ENCODE results near the gene GNRHR.

GNRHR gene

GRCh38 chr4:67702166-67702565 lies 52.0 kb downstream of the GNRHR start:
- H3K4me3 ChIP-seq (ENCODE audit: control insufficient read depth, low read depth, low read length), result peak overlapping the region; percentile 74
- no peak for DNase-seq (ENCODE audit: low read depth)
- TF ChIP-seq, protein P1, sequence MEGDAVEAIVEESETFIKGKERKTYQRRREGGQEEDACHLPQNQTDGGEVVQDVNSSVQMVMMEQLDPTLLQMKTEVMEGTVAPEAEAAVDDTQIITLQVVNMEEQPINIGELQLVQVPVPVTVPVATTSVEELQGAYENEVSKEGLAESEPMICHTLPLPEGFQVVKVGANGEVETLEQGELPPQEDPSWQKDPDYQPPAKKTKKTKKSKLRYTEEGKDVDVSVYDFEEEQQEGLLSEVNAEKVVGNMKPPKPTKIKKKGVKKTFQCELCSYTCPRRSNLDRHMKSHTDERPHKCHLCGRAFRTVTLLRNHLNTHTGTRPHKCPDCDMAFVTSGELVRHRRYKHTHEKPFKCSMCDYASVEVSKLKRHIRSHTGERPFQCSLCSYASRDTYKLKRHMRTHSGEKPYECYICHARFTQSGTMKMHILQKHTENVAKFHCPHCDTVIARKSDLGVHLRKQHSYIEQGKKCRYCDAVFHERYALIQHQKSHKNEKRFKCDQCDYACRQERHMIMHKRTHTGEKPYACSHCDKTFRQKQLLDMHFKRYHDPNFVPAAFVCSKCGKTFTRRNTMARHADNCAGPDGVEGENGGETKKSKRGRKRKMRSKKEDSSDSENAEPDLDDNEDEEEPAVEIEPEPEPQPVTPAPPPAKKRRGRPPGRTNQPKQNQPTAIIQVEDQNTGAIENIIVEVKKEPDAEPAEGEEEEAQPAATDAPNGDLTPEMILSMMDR (conservative IDR thresholded peaks at IDR 0.05; ENCODE audit: control insufficient read depth, insufficient read depth, low read depth, low read length), result no peak

DNA sequence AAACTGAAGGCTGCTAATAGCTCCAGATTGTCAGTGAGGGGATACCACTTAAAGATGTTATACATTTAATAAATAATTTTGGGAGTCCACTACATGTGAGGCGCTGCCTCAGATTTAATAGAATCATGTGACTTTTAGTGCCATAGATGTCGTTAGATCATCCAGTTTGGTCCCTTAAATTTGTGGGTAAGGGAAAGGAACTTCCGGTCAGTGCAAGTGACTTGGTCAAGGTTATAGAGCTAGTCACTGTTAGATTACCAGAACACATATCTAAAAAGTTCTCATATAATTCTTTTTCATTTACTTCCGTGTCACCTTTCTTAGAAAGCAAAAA lies 52.7 kb downstream of the GNRHR start:
- DNase-seq (ENCODE audit: low read depth), result no peak
- TF ChIP-seq, protein P1 (conservative IDR thresholded peaks at IDR 0.05; ENCODE audit: control insufficient read depth, insufficient read depth, low read depth, low read length), result no peak
- H3K4me3 ChIP-seq (ENCODE audit: control insufficient read depth, low read depth, low read length), result peak overlapping the region; percentile 74

DNA sequence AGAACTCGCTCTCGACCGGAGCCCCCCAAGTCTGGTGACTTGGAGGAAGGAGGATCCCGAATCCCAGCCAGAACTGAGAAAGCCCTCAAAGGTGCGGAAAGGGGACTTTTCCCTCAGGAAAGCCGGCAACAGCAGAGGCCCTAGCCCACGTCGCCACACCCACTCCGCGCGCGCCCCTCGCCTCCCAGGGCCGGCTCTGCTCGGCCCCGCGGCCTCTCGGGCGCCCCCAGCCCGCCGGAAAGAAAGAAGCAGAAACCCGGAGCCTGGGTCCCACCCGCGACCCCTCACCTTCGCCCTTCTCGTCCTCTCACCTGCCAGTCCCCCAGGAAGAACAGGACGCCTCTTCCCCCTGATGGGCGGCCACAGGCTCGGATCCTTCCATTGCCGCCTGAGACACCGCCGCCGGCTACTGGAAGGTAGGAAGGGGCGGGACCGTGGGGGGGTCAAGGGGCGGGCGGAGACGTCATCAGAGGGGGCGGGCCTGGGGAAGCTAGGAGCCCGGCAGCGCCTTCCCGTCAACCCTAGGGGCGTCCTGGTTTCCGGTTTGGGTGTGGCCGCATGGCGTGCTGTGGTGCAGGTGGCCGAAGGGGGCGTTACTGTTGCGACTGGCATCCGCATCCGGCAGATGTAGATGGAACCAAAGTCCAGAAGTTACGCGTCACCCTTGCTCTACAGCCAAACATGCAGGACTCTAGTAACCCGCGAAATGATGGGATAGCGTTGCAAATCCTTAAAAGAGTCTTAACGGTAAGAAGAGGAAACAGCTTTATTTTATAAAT lies 53.3 kb downstream of the GNRHR start, which contains the start of gene UBA6:
UBA6 (minus strand) TSS at position 418 of the 779 bp plus-strand sequence; CDS start at position 382, 36 bp downstream.
- TF ChIP-seq, protein P1 (conservative IDR thresholded peaks at IDR 0.05; ENCODE audit: control insufficient read depth, insufficient read depth, low read depth, low read length), result peak; percentile 15
- peak within 1 kb of the TSS; percentile 74 for H3K4me3 ChIP-seq (ENCODE audit: control insufficient read depth, low read depth, low read length)
- DNase-seq (ENCODE audit: low read depth), result peak; percentile 94

DNA sequence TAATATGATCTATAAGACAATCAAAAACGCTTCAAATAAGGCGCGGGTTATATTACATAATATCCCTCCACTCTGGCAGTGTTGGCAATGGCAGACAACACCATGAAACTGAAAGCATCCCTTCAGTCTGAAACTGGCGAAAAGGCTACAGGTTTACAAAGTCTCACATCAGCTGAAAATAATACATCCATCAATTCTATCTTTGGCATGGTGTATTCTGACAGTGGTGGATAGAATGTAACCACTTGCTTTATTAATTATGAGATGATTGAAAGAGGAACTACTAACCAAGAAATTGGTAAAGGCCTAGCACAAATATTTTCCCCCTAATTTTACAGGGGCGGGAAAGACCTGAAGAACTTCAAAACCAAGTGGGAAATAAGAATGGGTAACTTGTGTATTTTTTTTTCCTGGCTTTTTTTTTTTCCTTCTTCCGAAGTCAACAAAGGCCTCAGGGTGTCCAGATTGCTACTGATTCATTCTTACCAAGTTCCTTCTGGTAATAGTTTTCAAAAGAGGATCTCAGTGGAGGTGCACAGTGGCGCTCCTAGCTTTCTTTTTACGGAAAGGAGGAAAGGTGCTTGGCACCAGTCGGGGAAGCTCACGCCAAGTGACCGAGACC lies 54.0 kb downstream of the GNRHR start:
- H3K4me3 ChIP-seq (ENCODE audit: control insufficient read depth, low read depth, low read length), result peak overlapping the region; percentile 74
- peak; percentile 24 for DNase-seq (ENCODE audit: low read depth)
- TF ChIP-seq, protein P1 (conservative IDR thresholded peaks at IDR 0.05; ENCODE audit: control insufficient read depth, insufficient read depth, low read depth, low read length), result no peak

- H3K4me3 ChIP-seq (ENCODE audit: control insufficient read depth, low read depth, low read length), result peak overlapping the region; percentile 74
- no peak for DNase-seq (ENCODE audit: low read depth)
- TF ChIP-seq, protein P1 (conservative IDR thresholded peaks at IDR 0.05; ENCODE audit: control insufficient read depth, insufficient read depth, low read depth, low read length), result no peak
These were observed 54.6 kb downstream of the GNRHR start for GRCh38 chr4:67699603-67700002.

GRCh38 chr4:67697860-67698687 lies 56.1 kb downstream of the GNRHR start:
- H3K4me3 ChIP-seq (ENCODE audit: control insufficient read depth, low read depth, low read length), result no peak overlapping the region
- TF ChIP-seq, protein P1 (conservative IDR thresholded peaks at IDR 0.05; ENCODE audit: control insufficient read depth, insufficient read depth, low read depth, low read length), result no peak
- no peak for DNase-seq (ENCODE audit: low read depth)
